ENCODE results near the gene NSMF. TPM values are rescaled to one million over a fixed set of nuclear protein-coding genes. Genes with fewer than 3 reads are reported as not detected.

Gene NSMF
- total and polyA plus RNA-seq, 2 of the 4 experiments (the other 2 are of a cell fraction) = 7.7 to 40.9 TPM

GRCh38 chr9:137502008-137502911 is 43.1 kb upstream of the NSMF start:
- no peak overlapping the region for H4K91ac ChIP-seq (ENCODE audit: insufficient read depth, low read depth, low read length)
- POLR2A ChIA-PET (ENCODE audit: unreplicated experiment) = no interaction called here
- H3K9me3 ChIP-seq (ENCODE audit: control insufficient read depth, insufficient read depth, low read length) = no peaks in the 10 kb centered on the region
- intact Hi-C loops (cut with micrococcal nuclease) = no loop called here
- no peak overlapping the region for H3K27ac ChIP-seq (ENCODE audit: insufficient read depth, low read length)
- no peak overlapping the region for H2AK9ac ChIP-seq (replicated peaks; ENCODE audit: low read depth, low read length, poor library complexity)
- dilution Hi-C loops (cut with HindIII; ENCODE audit: low sequenced_read_pairs, unreplicated experiment) = no loop called here
- no peak for DNase-seq
- WGBS, 2 experiments (ENCODE audit: extremely low coverage in 2 of 2, insufficient read length in 1 of 2) = 91% methylated on average over 4 of the region's 36 CpGs; no CpG with 5 or more reads in 1 of the 2 experiments
- ATAC-seq (ENCODE audit: low read depth) = no peak
- H4K20me1 ChIP-seq (ENCODE audit: insufficient read depth, low read length) = no peaks in the 10 kb centered on the region
- no peaks in the 10 kb centered on the region for H3K4me1 ChIP-seq (ENCODE audit: control insufficient read depth, insufficient read depth, low read length)
- H2BK120ac ChIP-seq (ENCODE audit: low read depth, low read length) = no peak overlapping the region
- no peak overlapping the region for H2BK5ac ChIP-seq (ENCODE audit: low read depth, low read length, poor library complexity, severe bottlenecking)
- no peak overlapping the region for H3K14ac ChIP-seq (replicated peaks; ENCODE audit: low read depth, low read length)
- H3K4me2 ChIP-seq (ENCODE audit: low read depth, low read length) = no peak overlapping the region
- H3K4me3 ChIP-seq (ENCODE audit: insufficient read depth, low read depth, low read length) = no peak overlapping the region
- H4K8ac ChIP-seq (ENCODE audit: low read depth in 2 of 2, low read length in 2 of 2) = no peak overlapping the region
- H3K9ac ChIP-seq (ENCODE audit: low read depth, low read length) = no peak overlapping the region
- TF ChIP-seq RAD21 (IDR thresholded peaks at IDR 0.05; ENCODE audit: low read length) (no peak), CTCF (conservative IDR thresholded peaks at IDR 0.05; ENCODE audit: low read depth, low read length) (no peak), SMC3 (IDR thresholded peaks at IDR 0.05; ENCODE audit: low read depth, low read length) (no peak), MXI1 (IDR thresholded peaks at IDR 0.05; ENCODE audit: borderline replicate concordance, low read depth, low read length) (no peak)
- BruUV-seq (replicated peaks) = no TSS peak
- H2BK15ac ChIP-seq (ENCODE audit: low read depth, low read length) = no peak overlapping the region
- in situ Hi-C loops (cut with MboI; ENCODE audit: low sequenced_read_pairs) = no loop called here
- H3K18ac ChIP-seq (ENCODE audit: low read depth, low read length) = no peak overlapping the region
- no peak overlapping the region for H2AFZ ChIP-seq (replicated peaks; ENCODE audit: low read length, poor library complexity)
- H2BK20ac ChIP-seq (ENCODE audit: low read depth, low read length) = no peak overlapping the region
- H2AK5ac ChIP-seq (ENCODE audit: low read depth, low read length) = no peak overlapping the region
- no peak overlapping the region for H3K56ac ChIP-seq (ENCODE audit: extremely low read depth, insufficient read depth, low read length)
- H3K79me1 ChIP-seq (ENCODE audit: low read depth in 1 of 2, low read length in 2 of 2) = no peaks in the 10 kb centered on the region
- no peak overlapping the region for H3K23ac ChIP-seq (ENCODE audit: low read depth, low read length)
- no peak overlapping the region for H4K5ac ChIP-seq (ENCODE audit: low read depth, low read length)
- H3K27me3 ChIP-seq (ENCODE audit: control insufficient read depth, insufficient read depth, low read length) = peaks cover 2% of the 10 kb centered on the region; the same call in 1 of the 2 replicates
- no peak overlapping the region for H3K4ac ChIP-seq (ENCODE audit: low read depth, low read length)
- H3K36me3 ChIP-seq (ENCODE audit: control insufficient read depth, insufficient read depth, low read length) = no peaks in the 10 kb centered on the region
- CTCF ChIA-PET = no interaction called here
- H3K9me1 ChIP-seq (ENCODE audit: insufficient read depth, low read length) = no peaks in the 10 kb centered on the region

Measured in IMR-90 (cell line).